Astrocyte of the cerebellum (primary cell): ENCODE measurements around the gene FAM131A.

ENCODE experiments used
- DNase-seq: peaks from one replicate; pipeline ENCODE4 v3.0.0-alpha.2; 2011; ENCODE audit warnings: low read depth
- H3K4me3 ChIP-seq: 2 replicates; pipeline ENCODE4 v1.5.1; 2011; ENCODE audit warnings: mild to moderate bottlenecking, low read depth, low read length, moderate library complexity
- in situ Hi-C: cut with HindIII; loops from 2 replicates; pipeline ENCODE4 v1.10.0; 2017; ENCODE audit warnings: low sequenced_read_pairs
- TF ChIP-seq, protein P1 (sequence below): IDR thresholded peaks from 2 replicates; pipeline ENCODE4 v1.5.1; 2012; ENCODE audit warnings: low read length, low read depth, moderate library complexity, mild to moderate bottlenecking; ENCODE audit errors: missing control alignments

Gene FAM131A

DNA sequence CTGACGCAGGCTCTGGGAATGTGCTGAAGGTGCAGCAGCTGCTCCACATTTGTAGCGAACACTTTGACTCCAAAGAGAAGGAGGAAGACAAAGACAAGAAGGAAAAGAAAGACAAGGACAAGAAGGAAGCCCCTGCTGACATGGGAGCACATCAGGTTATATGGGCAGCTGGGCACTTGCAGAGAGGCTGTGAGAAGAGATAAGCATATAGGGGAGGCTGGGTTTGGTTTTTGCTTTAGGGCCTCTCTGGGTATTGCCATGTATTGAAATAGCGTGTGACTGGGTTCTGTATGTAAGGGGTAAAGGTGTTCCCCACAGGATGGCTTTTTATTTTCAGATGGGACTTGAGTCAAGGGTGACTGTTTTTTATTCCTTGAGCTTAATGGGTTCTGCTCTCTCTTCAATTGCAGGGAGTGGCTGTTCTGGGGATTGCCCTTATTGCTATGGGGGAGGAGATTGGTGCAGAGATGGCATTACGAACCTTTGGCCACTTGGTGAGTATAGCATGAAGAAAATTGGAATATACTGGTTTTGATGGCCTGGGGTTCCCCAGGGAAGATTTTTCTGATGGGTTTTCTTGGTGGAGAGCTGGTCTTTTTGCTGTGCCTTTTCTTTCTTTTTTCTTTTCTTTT is 30.9 kb upstream of the FAM131A start:
- in situ Hi-C loops = no loop called here
- TF ChIP-seq, protein P1, sequence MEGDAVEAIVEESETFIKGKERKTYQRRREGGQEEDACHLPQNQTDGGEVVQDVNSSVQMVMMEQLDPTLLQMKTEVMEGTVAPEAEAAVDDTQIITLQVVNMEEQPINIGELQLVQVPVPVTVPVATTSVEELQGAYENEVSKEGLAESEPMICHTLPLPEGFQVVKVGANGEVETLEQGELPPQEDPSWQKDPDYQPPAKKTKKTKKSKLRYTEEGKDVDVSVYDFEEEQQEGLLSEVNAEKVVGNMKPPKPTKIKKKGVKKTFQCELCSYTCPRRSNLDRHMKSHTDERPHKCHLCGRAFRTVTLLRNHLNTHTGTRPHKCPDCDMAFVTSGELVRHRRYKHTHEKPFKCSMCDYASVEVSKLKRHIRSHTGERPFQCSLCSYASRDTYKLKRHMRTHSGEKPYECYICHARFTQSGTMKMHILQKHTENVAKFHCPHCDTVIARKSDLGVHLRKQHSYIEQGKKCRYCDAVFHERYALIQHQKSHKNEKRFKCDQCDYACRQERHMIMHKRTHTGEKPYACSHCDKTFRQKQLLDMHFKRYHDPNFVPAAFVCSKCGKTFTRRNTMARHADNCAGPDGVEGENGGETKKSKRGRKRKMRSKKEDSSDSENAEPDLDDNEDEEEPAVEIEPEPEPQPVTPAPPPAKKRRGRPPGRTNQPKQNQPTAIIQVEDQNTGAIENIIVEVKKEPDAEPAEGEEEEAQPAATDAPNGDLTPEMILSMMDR = no peak
- no peak for DNase-seq
- no peak overlapping the region for H3K4me3 ChIP-seq

DNA sequence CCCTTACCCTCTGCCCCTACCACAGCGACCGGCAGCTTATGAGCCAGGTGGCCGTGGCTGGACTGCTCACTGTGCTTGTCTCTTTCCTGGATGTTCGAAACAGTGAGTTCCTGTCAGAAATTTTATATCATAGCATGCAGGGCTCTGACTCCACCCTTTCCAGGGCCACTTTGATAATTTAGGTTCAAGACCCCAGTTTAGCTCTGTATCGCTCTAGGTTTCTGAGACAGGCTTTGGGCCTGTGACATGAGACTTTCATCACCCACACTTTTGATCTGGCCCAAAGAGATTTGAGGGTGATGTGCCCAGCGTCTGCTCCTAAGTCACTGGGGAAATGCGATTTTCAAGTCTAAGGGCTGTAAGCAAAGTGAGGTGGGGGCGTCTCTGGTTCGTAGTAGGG is 29.5 kb upstream of the FAM131A start:
- no peak overlapping the region for H3K4me3 ChIP-seq
- TF ChIP-seq, protein P1 = no peak
- in situ Hi-C loops = no loop called here
- DNase-seq = no peak

DNA sequence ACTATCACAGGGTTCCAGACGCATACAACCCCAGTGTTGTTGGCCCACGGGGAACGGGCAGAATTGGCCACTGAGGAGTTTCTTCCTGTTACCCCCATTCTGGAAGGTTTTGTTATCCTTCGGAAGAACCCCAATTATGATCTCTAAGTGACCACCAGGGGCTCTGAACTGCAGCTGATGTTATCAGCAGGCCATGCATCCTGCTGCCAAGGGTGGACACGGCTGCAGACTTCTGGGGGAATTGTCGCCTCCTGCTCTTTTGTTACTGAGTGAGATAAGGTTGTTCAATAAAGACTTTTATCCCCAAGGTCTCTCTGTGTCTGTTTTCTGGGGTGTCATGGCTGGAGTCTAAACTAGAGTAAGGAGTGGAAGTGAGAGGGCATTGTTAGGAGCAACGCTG is 28.7 kb upstream of the FAM131A start:
- no peak overlapping the region for H3K4me3 ChIP-seq
- DNase-seq = no peak
- in situ Hi-C loops = no loop called here
- TF ChIP-seq, protein P1 = no peak

DNA sequence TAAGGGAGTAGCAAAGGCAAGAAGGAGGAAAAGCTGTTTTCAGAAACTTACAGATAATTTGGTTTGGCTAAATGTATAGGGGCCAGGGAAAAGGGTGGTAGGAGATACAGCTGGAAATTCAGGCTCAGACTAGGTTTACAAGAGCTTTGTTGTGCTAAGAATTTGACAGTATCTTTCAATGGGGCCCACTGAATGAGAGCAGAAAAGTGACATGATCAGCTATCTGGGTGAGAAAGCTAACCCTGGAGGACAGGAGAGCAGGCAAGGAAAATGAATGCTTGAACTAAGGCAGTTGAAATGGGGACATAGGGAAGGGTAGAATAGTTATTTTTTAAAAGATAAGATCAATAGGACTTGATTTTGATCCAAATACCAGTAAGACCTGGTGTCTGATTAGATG is 25.8 kb upstream of the FAM131A start:
- in situ Hi-C loops = no loop called here
- H3K4me3 ChIP-seq = no peak overlapping the region
- DNase-seq = no peak
- TF ChIP-seq, protein P1 = no peak

DNA sequence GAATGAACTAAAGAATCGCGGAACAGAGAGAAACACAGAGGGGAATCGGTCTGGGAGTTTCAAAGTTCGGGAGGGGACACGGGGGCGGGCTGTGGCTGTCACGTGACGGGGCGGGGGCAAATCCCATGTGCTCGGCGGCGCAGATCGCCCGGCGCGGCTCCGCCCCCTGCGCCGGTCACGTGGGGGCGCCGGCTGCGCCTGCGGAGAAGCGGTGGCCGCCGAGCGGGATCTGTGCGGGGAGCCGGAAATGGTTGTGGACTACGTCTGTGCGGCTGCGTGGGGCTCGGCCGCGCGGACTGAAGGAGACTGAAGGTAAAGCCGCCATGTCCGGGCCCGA is 23.1 kb upstream of the FAM131A start, which contains the start of gene EIF4G1:
Gene EIF4G1 (plus strand): TSS at position 244 of the 337 bp plus-strand sequence. CDS start 1,191 bp downstream, outside the sequence.
- in situ Hi-C loops = no loop called here
- TF ChIP-seq, protein P1 = no peak
- peak within 1 kb of the TSS; percentile 93 for H3K4me3 ChIP-seq
- DNase-seq = peak; percentile 85

DNA sequence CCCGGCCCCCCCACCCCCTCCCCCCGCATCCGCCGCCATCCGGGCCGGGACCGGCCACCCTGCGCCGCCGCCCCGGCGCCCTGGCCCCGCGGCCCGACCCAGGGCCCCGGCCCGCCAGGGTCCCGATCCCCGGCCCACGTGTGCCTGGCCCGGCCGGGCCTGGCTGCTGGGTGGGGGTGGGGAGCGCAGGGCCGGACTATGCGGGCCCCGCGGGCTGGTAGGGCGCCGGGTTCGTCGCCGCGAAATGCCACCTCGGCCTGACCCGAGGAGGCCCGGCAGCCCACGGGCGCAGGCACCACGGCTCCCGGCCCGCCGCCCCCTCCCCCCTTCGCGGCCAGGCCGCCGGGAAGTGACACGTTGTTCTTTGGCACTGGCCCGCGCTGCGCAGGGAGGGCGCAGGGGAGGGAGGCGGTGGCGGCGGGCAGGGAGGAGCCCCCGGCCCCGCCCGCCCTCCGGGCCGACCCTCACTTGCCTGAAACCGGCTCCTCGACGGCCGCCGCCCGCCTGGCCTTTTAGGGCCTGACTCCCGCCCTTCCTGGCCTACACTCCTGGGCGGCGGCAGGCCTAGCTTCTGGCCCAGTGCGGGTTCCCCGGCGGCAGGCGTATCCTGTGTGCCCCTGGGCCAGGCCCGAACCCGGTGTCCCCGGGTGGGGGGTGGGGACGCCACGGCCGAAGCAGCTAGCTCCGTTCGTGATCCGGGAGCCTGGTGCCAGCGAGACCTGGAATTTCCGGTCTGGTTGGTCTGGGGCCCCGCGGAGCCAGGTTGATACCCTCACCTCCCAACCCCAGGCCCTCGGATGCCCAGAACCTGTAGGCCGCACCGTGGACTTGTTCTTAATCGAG is 22.5 kb upstream of the FAM131A start:
- no peak for DNase-seq

More for the DNA sequence above, 22.5 kb upstream of the FAM131A start:
- TF ChIP-seq, protein P1 = no peak
- in situ Hi-C loops = no loop called here
- H3K4me3 ChIP-seq = peak overlapping the region; percentile 93
